ENCODE data around the gene SPIB.

SPIB gene

DNA sequence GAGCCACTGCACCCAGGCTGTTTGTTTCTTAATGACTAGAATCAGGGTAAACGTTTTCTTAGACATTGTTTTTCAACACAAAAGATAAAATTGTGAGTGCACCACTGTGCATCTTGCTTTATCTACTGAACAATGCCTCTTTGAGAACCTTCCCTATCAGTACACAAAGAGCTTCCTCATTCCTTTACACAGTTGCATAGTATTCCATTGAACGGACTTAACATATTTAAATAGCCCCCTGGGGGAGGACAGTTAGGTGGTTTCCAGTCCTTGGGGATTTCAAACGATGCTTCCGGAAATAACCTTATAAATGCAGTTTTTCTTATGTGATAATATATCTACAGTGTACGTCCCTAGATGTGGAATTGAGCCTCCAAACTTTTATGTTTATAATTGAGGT, 26.0 kb upstream of the SPIB start:
- no peak for DNase-seq

DNA sequence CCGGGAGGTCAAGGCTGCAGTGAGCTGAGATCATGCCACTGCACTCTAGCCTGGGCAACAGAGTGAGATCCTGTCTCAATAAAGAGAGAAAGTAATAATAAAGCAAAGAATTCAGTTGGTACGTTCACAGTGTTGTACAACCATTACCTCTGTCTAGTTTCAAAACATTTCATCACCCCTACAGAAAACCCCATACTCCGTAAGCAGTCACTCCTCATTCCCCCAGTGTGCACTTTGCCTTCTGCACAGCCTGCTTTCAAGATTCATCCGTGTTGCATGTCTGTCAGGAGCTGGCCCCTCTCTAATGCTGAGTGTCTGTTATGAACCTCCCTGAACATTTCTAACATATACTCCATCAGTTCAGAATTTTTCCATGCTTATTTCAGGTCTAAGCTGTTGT, 25.1 kb upstream of the SPIB start:
- DNase-seq = no peak

DNA sequence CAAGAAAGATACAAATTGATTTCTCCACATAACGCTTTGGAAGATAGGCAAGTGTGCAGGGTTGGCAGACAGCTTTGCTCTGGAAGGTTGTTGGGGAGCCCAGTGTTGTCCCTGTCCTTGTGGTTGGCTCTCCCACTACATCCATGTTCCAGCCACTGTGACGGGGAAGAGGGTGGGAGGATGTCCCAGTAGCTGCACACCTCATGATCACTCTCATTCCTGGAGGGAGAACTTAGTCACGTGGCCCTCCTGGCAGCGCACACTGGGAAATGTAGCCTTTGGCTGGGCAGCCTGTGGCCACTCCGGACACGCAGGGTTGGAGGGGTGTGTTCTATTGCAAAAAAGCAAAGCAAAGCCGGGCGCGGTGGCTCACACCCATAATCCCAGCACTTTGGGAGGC, 24.7 kb upstream of the SPIB start:
- no peak for DNase-seq

DNA sequence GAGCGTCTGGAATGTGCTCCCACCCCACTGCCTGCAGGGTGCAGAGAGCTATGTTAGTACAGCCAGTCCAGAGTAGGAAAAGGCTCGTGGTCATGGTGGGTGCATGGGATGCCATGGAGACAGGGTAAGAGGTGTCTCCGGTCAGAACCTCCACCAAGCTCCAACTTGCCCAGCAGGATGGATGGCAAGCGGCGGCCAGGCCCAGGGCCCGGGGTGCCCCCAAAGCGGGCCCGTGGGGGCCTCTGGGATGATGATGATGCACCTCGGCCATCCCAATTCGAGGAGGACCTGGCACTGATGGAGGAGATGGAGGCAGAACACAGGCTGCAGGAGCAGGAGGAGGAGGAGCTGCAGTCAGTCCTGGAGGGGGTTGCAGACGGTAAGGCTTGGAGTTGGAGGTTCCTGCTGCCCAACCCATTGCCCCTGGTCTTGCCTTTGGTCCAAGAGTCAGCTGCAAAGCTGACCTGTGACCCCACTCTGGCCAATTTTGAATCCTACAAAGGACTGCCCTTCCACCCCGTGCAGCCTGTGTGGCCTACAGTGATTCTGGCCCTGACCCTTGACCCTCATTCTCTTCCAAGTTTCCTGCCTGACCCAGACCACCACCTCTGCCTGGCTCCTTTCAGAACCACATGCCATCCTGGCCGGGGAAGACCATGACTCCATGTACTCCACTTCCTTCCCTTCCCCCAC, 19.9 kb upstream of the SPIB start:
- DNase-seq = no peak

DNA sequence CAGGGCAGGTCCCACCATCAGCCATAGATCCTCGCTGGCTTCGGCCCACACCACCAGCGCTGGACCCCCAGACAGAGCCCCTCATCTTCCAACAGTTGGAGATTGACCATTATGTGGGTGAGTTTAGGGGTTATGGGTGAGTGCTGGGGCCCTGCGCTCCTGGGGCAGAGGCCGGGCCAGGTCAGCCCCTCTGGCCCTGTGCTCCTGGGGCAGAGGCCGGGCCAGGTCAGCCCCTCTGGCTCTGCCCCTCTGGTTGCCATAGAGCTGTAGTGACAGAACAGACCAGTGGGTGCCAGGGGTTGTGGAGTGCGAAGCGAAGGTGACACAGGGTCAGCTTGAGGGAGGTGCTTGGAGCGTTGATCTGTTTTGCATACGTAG, 19.4 kb upstream of the SPIB start:
- DNase-seq = no peak

DNA sequence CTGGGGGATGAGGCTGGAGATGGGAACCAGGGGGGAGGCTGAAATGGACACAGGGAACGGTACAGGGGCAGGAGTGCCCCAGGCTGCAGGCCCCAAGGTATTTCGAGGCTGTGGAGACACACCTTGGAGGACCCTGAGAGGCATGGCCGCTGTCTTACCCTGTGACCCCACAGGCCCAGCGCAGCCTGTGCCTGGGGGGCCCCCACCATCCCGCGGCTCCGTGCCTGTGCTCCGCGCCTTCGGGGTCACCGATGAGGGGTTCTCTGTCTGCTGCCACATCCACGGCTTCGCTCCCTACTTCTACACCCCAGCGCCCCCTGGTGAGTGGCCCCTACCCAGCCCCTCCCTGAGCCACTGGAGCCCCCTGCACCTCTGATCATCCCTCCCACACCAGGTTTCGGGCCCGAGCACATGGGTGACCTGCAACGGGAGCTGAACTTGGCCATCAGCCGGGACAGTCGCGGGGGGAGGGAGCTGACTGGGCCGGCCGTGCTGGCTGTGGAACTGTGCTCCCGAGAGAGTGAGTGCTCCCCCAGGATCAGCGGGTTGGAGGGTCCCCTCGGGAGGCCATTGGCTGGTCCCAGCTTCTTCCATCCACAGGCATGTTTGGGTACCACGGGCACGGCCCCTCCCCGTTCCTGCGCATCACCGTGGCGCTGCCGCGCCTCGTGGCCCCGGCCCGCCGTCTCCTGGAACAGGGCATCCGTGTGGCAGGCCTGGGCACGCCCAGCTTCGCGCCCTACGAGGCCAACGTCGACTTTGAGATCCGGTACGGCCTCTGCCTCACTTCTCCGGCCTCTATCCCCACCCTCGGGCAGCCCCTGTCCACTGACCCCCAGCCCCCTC, 16.9 kb upstream of the SPIB start:
- no peak for DNase-seq

DNA sequence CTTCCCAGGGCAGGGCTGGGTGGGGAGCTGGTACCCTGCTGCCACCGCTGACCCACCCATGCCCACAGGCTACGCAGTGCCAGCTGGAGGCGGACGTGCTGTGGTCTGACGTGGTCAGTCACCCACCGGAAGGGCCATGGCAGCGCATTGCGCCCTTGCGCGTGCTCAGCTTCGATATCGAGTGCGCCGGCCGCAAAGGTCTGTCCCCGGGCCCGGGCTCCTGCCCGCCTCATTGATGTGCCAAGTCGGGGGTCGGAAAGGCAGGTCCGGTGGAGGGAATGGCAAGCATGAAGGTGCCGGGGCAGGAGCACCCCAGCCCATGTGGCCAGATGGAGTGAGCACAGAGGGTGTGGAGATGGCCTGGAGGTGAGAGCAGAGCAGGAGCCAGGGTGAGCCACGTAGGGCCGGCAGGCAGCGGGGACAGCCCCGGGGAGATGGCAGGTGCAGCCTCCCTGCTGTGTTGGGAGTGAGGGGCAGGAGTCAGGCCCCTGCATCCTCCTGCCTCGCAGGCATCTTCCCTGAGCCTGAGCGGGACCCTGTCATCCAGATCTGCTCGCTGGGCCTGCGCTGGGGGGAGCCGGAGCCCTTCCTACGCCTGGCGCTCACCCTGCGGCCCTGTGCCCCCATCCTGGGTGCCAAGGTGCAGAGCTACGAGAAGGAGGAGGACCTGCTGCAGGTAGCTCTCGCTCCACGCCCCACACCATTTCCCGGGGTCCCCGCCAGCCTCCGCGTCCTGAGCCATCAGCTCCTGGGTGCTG, 16.0 kb upstream of the SPIB start:
- DNase-seq = no peak

DNA sequence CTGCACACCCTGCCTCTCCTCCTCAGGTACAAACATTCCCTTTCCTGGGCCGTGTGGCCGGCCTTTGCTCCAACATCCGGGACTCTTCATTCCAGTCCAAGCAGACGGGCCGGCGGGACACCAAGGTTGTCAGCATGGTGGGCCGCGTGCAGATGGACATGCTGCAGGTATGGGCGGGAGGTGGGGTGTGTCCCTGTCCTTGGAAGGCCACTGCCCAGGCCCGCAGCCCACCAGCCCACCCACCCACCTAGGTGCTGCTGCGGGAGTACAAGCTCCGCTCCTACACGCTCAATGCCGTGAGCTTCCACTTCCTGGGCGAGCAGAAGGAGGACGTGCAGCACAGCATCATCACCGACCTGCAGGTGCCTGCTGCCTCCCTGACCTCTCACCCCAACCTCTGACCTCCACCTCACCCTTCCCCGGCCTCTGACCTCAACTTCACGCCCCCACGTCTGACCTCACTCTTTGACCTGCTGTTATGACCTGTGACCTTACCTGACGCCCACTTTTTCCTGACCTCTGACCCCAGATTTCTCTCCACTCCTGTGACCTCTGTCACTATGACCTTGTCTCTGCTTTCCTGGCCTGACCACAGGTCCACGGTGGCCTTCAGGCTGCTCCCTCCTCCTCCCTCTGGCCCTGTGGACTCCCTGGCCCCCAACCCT, 12.4 kb upstream of the SPIB start:
- DNase-seq = no peak

DNA sequence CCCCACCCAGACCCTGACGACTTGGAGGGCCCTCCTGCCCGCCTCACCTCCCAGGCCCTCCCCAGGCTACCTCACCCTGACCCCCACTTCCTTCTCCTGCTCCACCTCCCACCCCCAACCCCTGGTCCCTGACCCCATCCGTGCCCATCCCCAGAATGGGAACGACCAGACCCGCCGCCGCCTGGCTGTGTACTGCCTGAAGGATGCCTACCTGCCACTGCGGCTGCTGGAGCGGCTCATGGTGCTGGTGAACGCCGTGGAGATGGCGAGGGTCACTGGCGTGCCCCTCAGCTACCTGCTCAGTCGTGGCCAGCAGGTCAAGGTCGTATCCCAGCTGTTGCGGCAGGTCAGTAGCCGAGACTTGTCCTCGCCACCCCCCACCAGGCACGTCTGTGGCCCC, 11.9 kb upstream of the SPIB start:
- no peak for DNase-seq

DNA sequence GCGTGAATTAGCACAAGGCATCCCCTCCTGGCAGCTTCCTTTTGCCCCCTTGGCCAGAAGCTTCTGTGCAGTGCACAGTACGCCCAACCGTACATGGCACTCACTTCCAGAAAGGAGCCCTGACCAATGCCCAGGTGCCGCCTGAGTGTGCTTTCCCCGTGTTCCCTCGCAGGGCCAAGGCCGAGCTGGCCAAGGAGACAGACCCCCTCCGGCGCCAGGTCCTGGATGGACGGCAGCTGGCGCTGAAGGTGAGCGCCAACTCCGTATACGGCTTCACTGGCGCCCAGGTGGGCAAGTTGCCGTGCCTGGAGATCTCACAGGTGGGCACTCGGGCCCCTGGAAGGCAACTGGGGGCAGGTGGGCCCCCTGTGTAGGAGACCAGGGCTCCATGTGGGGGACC, 9.4 kb upstream of the SPIB start:
- DNase-seq = no peak

DNA sequence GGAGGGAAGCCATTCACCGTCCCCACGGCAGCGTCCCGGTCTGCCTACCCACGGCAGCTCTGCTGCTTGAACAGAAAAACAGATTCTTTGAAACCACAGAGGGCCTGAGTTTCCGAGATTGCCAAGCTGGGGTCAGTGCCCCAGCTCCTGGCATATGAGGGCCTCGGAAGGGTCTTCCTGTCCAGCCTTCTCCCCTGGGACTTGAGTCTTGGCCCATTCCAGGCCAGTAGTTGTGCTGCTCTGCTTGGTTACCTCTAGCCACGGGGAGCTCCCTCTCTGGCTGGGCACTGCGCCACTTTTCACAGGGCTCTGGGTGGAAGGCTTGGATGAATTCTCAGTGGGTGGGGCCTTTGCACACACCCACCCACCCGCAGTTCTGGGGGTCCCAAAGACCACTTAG, 8.6 kb upstream of the SPIB start:
- DNase-seq = no peak

DNA sequence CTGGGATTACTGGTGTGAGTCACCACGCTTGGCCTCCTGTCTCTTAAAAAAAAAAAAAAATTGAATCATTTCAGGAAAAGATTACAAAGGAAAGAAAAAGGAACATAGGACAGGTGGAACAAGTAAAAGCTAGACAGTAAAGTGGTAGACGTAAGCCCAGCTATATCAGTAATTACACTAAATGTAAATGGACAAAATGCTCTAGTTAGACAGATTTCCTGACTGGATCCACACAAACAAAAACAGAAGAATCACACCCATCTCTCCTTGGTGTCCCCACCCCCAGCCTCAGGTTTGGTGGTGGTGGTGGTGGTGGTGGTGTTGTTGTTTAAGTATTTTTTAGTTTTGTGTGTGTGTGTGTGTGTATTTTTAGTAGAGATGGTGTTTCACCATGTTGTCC, 6.3 kb upstream of the SPIB start:
- no peak for DNase-seq

DNA sequence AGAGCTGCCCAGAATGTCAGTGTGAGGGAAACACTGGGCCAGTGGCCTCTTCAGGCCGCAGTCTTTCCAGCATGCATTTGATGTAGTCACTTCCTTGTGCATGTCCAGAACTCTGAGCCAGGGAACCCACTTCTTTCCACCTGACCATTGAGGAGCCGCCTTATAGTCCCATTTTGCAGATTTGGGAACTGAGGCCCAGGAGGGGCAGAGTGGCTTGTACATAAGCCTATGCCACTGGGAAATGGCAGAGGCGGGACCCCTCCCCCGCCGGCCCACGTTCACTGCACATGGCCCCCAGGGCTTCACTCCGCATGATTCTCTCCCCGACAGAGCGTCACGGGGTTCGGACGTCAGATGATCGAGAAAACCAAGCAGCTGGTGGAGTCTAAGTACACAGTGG, 5.6 kb upstream of the SPIB start:
- no peak for DNase-seq

DNA sequence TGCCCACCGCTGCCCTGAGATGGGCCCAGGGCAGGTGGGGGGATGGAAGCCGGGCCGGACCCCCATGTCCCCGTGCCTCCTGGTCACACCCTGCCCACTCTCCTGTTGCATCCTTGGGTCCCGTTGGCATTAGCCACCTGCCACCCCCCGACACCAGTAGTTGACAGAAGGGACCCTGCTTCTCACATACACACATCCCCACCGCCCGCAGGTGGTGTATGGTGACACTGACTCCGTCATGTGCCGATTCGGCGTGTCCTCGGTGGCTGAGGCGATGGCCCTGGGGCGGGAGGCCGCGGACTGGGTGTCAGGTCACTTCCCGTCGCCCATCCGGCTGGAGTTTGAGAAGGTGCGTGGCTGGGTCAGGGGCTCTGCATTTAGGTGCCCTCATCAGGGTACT, 5.2 kb upstream of the SPIB start:
- no peak for DNase-seq

DNA sequence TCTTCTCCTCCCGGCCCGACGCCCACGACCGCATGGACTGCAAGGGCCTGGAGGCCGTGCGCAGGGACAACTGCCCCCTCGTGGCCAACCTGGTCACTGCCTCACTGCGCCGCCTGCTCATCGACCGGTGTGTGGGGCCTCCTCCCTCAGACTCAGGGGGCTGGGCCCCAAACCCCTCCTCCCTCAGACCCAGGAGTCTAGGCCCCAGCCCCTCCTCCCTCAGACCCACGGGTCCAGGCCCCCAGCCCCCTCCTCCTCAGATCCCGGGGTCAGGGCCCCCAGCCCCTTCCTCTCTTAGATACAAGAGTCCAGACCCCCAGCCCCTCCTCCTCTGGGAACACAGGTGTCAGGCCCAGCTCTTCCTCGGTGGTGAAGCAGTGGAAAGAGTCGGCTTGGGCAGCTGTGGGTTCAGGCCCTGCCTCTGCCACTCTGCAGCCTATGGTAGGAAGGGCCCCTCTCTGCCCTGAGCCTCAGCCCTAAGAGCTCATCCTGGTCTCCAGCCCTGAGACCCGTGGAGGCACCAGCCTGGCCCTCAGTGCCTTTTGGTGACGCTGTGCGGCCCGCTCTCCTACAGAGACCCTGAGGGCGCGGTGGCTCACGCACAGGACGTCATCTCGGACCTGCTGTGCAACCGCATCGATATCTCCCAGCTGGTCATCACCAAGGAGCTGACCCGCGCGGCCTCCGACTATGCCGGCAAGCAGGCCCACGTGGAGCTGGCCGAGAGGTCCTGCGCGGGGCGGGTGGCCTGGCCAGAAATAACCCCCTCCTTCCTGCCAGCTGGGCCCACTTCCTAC, 3.7 kb upstream of the SPIB start:
- DNase-seq = peak; percentile 91

DNA sequence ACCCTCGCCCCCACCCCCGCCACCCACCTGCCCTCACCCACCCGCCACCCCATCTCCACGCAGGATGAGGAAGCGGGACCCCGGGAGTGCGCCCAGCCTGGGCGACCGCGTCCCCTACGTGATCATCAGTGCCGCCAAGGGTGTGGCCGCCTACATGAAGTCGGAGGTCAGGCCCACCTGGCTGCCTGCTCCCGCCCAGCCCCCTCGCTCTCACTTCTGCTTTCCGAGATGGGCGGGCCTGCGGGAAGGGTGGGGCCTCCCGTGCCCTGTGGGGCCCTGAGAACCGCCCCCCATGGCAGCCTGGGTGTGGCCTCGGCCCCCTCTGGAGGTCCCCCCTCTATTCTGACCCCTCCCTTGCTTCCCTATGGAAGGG, 3.1 kb upstream of the SPIB start:
- peak; percentile 77 for DNase-seq

DNA sequence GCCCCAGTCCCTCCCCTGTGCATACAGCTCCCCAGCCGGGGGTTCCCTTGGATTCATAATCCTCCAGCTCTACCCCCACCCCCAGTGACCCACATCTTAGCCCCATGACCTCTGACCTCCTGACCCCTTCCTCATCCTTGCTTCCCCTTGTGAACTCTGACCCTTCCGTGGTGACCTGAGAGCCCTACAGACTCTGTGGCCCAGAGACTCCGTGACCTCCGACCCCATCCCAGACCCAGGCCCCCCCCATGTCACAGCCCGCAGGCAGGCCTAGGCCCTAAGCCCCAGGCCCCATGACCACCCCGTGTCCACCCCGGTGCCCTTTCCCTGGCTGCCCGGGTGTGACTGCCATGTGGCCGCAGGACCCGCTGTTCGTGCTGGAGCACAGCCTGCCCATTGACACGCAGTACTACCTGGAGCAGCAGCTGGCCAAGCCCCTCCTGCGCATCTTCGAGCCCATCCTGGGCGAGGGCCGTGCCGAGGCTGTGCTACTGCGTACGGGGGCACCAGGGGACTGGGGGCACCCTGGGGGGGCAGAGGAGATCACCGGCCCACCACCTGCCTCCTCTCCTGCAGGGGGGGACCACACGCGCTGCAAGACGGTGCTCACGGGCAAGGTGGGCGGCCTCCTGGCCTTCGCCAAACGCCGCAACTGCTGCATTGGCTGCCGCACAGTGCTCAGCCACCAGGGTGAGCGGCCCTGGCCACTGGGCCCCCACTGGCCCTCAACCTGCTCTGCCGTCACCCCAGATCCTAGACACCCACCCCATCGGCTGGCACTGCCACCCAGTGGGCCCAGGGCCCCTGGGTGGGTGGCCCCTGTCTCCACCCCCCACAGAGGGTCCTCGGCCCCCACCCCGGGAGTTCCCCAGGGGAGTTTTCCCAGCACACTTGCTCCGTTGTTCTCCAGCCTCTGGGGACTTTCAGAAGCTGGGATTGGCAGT, 2.4 kb upstream of the SPIB start:
- DNase-seq = no peak

DNA sequence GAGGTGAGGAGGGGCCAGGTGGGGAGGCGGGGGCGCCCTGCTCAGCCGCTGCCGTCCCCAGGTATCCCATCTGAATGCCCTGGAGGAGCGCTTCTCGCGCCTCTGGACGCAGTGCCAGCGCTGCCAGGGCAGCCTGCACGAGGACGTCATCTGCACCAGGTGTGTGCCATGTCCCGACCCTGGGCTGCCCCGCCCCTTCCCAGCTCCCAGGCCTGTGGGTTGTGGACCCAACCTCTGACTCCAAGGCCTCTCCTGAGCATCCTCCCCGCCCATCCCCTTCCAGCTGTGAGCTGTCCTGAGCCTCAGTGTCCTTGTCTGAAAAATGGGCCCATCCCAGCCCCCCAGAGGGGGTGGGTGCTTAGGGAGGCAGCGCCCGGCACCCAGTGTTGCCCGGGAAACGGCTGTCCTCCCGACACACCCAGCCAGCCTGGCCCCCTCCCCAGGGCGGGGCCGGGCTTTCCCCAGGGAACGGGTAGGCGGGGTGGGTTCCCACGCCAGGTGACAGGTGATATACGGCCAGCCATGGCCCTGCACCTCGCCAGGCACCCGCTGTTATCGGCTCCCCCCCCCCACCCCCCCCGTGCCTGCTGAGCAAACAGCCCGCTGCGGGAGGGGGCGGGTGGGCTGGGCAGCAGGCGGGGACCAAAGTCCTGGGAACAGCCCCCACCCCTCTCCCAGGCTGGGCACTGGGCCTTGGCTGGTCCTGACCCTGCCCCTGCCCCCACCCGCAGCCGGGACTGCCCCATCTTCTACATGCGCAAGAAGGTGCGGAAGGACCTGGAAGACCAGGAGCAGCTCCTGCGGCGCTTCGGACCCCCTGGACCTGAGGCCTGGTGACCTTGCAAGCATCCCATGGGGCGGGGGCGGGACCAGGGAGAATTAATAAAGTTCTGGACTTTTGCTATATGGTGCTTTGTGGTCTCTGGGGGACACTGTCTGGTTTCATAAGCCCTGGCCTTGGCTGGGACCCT, 1.3 kb upstream of the SPIB start:
- no peak for DNase-seq

DNA sequence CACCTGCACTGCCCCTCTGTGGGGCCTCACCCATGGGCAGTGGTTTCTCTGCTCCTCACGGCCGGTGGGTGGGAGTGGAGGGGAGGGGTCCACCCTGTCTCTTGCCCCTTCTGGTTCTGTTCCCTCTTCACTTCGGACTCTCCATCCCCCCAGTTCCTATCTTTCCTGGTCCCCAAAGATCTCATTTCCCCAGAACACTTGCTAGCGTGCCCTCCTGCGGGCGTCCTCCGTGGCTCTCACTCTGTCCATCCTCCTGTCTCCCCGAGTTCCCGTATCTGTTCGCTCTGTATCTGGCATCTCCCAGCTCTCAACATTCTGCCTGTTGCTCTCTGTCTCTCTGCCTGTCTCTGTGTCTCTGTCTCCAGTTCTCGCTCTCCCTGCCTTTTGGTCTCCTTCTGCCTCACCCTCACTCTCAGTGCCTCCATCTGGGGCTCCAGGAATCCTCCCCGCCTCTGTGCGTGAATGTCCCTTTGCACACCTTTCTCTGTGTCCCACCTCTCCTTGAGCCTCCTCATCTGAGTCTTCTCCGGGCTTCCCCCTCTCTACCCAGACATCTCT, 363 bp downstream of the SPIB start:
- no peak for DNase-seq

DNA sequence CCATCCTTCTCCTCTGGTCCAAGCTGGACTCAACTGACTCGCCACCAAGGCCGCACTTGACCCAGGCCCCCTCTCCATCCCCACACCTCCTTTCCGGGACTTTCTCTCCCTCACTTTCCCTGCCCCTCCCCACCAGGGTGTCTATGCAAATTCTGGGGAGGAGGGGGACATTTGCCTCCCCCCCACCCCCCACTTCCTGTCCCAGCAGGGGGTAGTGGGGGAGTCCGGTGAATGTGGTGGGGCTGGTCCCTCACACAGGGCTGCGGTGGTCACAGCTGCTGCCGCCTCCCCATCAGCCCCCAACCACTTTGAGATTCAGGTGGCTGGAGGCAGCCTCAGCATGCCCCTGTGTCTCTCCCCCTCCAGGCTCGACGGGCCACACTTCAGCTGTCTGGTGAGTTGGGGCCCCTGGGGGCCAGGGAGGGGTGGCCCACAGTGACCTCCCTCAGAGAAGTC, 870 bp downstream of the SPIB start:
- no peak for DNase-seq

All from OCI-M1 (cell line).